GM21381 (cell line): ENCODE results near the gene TSPAN14.

Experiments used
- ATAC-seq: cut with Tn5 transposase; IDR thresholded peaks from one replicate; pipeline ENCODE4 v1.9.1; 2021; ENCODE audit warnings: mild to moderate bottlenecking, moderate library complexity; ENCODE audit not compliant: unreplicated experiment

Gene TSPAN14

DNA sequence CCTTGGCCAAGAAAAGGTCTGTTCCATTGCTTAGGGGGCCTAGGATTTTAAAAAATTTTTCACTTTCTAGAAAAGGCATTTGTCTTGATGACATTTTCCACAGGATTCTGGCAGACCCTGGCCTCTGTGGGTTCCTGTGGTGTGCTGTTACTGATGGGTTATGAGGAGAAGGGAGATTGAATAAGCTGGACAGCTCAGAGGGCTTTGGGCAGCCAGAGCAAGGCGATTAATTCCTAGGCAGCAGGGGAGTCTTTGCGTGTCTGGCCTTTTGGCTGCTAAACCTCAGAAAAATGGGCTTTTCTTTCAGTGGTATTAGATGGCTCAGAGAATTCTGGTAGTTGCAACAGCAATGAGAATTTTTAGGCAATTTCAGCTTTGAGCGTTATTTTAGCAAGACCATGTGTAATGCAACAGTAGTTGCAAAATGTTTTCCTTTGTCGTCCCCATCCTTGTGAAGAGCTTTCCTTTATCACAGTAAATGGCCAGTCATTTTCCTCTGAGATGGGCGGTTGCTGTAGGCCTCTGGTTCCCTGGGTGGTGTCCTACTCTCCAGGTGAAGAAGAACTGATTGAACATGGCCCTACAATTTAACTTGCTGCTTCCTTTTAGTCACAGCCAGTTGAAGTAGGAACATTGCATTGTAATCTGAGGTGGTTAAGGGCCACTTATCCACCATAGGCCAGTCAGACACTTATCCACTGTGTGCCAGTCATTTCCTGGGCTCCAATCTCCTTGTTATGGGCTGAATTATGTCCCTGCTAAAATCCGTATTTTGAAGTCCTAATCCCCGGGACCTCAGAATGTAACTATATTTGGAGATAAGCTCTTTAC is 126.7 kb downstream of the TSPAN14 start:
- ATAC-seq: no peak

- ATAC-seq: no peak
Measured at GRCh38 chr10:80581469-80581835, 127.3 kb downstream of the TSPAN14 start.

- no peak for ATAC-seq
Measured at GRCh38 chr10:80582286-80582960, 128.3 kb downstream of the TSPAN14 start.
